Stimulated activated CD4-positive, alpha-beta T cell treated with anti-CD3 and anti-CD28 coated beads, Interleukin-4, amount 100 ng/mL, for 4 hours (primary cell): ENCODE measurements around the gene KAT7.
A peak's percentile ranks its signal among the peaks of the same experiment; 100 is the strongest.

Source experiments
- DNase-seq, 2 experiments: peaks; one replicate each; pipeline ENCODE4 v3.0.0-alpha.2; 2020

KAT7 gene

DNA sequence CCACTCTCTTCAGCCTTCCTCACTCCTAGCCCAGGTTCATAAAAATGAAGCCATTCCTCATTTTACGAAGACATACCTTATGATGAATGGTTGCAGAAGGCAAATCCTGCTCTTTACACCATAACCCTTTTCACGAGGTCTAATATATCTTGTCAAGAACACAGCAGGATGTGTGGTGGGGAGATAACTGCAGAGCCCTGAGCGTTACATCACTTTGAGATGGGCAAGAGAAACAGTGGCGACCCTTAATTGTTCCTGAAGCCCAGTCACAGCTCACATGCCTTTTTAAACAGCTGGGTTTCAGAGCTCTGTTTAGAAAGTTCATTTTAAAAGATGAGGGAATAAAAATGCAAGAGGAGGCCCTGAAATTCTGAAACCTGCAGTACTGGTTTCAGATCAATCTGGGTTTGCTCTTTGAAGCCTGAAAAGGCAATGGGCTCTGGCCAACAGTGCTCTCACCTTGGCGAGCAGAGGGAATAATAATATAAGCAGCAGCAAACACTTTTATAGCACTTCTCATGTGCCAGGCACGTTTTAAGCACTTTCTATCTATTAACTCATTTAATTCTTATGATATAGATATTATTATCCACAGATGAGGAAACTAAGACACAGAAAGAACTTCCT lies 27.4 kb upstream of the KAT7 start:
- DNase-seq = no peak

DNA sequence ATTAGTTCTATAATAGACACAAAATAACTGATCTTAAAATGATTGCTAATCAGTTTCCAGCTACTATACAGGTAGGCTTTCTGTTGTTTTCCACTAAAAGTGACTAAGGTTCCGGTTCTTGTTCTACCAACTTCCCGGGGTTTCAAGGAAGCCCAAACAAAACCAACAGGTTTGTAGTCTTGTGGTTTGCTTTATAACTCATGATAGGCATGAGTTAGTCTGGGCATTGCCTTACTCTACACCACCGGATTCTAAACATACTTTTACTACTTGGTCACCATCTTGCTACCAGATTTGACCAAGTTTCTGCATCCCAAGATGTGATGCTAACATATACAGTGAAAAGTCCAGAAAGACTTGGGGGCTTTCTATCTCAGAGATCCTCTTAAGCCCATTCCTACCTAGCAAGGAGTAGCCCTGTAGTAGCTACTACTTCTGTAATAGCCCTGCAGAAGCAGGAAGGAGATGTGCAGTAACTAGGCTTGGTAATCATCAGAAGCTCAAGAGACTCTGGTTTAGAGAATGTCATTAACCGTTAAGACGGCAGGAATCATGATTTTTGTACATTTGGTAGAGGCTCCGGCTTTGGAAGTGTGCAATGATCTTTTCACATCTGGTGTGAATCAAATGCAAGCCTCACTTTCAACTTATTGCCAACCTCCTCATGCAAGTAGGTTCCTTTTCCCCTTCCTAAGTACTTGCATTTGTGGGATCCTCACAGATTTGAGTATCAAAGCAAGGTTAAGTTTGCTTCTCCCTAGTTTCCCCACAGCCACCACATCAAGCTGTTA lies 26.1 kb upstream of the KAT7 start:
- DNase-seq = no peak

DNA sequence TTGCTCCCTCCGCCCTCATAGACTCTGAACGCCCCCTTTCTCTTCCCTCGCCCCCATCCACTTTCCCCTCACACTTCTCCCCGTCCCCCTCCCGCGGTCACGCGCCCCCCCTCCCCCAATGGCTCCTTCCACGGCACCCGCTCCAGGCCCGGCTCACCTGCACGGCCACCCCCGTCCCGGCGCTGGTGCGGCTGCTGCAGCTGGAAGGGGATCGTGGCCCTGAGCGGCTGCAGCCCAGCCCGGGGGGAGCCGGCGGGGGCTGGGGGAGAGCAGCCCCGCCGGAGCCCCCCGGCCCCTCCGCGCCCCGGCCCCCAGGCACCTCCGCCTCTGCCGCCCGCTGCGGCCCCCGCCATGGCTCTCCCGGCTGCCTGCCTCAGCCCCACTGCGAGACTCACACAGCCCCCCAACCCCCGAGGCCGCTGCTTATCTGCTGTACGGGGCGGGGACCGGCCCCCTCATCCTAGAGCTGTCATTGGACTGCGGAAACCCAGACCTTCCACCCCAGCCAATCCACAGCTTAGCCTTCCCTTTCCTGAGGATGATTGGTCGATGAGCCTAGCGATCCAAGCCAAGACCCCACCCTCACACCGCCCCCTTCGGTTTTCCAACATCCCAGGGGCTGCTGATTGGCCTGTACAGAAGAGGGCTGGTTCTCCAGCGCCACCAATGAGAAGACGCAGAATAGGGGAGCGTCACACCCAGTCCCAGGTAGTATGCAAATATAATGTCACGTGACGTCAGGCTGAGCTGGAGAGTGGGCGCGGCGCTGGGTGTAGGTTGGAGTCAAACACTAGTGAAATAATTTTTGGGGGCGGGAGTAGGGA lies 24.5 kb upstream of the KAT7 start, which contains the start of gene FAM117A:
TSS of gene FAM117A (minus strand) at position 397 of the 824 bp plus-strand sequence. CDS start at position 353, 44 bp downstream.
- peak; percentile 85 to 98 for DNase-seq

DNA sequence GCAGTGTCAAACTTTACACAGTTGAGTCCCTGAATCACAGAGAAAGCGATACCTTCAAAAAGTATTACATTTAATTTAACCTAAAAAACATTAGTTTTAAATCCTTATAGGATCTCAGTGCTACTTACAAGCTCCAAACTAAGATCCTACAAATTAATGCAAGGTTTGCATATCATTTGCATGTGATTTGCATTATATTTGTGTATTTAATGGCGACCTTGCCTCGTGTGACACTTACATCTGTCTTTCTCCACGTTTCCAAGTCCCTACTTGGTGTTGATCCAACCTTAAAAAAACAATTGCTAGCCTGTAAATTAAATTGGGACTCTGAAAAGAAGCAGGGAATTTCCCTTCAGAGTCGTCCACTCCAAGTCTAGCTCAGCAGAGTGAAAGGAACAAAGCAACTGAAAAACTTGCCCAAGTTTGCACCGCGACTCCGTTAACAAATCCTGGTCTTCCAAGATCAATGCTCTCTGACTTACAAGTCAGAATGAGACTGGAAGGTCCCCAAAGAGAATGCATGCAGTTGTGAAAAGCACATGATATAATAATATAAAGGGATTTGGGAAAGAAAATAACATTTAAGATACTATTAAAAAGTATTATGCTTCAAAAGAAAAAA lies 23.8 kb upstream of the KAT7 start:
- no peak for DNase-seq

DNA sequence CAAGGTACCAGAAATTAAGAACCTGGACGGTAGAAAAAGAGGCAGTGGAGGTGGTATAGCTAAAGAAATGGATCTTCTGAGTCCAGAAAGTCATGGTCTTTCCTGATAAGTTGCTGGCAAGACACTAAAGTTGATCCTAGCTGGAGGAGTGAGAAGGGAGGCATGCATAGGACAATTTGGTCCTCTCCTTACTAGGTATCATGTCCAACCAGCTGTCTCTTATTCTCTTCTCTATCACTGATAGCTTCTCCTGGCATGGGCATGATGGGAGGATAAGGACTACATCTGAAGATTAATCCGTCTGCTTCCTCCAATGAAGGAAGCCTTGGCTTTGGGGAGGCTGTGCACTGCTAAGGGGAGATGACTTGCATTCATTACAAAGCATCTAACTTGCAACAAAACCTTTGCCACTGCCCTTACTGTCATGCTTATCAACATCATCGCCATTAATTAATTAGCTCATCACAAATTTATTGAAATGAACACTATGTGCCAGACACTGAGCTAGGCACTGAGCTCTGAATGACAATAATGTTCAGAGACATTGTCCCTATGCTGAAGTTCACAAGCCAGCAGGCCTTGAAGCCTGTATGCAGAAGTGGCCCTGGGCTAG lies 21.5 kb upstream of the KAT7 start:
- no peak for DNase-seq

DNA sequence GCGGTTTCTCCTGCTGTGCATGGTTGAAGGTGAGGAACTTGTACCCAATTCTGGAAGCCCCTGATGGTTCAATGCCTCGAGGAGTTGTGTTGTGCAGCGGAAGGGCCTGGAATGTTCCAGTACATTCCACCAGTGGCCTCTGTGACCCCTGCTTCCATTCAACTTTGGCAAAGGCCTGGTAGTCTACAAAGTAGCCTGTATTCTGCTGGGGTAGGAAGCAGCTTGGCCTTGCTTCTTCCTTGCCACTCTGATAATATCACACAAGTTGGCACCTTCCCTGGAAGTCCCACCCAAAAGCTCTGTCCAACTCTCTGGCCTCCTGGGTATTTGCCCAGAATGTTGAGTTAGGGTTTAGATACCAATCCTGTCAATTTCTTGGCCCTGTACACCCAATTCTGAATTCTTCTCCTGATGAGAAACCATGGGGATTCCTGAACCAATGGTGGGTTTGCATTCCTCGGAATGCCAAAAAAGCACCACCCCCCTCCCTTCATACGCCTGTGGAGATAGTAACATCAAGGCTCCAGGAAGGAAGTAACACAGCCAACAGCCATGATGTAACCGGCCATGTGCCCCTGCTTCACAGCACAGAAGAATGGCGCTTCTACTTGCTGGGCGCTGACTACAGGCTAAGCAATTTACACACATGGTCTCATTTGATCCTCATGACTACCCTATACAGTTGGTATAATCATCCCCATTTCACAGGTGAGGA lies 12.8 kb upstream of the KAT7 start:
- no peak for DNase-seq

DNA sequence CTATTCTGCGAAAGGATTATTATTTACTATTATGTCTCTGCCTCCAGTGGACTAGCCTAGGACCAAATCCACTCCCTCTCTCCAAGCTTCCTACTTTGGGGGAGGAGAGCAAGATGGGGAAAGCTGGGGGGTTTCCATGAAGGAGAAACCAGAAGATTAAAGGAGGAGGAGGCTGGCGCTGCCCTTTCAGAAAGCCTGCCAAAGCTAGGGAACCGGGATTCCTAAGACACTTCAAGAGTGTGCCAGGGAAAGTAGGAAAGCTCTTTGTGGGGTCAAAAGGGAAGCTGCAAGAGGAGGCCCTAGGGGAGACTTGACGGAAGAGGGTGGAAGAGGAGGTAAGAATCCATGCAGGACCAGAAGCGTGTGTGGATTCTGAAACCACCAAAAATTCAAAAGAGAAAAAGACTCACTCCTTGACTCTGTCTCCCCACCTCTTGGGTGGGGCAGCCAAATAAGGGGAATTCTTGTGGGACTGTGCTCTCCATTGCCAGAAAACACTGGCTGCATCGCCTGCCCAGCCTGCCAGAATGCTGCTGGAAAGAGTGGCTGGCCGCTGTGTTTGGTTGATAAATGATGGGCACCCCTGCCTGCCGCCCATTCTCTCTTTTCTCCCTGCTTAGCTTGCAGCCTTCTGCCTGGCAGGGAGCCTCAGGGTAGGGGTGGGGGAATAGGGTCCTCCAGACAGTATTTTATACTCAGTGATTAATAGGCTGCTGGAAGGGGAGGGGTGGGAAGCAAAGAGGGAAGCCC lies 11.8 kb upstream of the KAT7 start:
- DNase-seq = no peak

DNA sequence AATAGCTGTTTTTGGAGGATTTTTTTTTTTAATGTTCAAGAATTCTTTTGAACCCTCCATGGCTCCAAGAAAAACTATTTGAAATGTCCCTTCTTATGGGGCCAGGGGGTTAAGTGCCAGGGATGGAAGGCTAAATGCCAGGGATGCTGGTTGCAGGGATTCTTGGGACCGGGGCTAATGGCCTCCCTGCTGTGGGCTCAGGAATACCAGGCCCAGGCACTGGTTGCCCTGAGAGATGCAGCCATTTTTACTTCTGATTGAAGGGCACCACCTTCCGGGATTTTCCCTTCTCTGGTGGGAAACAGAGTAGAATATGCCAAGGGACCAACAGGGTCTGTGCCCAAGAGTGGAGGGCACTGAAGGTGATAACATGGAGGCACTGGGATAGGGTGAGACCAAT lies 10.9 kb upstream of the KAT7 start:
- DNase-seq = no peak

DNA sequence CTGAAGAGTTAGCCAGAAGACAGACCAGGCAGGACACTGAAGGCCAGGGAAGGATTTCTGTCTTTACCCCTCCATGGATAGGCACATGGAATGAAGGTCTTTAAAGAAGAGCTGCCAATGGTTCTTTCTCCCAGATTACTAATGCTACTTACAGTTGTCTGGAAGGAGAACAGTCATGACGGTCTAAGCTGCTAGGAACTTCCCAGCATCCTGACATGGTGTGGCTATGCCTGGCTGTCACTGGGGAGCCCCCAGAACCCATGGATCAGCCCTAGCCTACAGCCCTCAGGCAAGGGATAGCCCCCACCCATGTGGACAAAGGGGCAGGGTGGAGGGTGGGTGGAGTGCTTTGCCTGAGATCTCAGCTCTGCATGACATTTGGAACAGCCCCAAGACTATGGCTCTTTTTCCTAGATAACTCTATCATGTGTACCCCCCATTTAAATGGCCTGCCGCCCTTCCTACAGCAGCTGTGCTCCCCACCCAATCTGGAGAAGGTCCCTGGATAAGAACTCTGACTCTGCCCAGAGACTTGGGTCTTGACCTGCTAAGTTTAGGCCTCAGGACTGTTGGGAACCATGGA lies 9.2 kb upstream of the KAT7 start:
- DNase-seq = no peak

DNA sequence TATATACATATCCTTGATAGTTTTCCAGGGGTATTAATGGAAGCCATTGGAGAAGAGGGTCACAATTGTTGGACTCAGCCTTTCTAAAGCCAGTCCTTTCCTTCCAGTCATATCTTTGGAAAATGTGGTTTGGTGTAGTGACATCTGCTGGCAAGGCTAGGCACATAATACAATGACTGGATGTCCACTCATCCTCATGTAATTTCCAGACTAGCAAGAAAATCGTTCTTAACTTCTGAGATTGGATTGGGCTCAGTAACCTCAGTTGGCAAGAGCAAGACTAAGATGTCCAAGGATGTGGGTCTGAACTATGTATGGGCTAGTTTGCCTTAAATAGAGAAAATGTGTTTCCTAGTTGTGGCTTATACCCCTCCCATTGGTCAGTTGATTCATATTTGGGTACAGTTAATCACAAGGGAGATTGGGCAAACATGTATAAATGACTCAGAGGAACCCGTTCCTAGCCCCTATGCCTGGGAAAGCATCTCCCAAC lies 8.7 kb upstream of the KAT7 start:
- no peak for DNase-seq

DNA sequence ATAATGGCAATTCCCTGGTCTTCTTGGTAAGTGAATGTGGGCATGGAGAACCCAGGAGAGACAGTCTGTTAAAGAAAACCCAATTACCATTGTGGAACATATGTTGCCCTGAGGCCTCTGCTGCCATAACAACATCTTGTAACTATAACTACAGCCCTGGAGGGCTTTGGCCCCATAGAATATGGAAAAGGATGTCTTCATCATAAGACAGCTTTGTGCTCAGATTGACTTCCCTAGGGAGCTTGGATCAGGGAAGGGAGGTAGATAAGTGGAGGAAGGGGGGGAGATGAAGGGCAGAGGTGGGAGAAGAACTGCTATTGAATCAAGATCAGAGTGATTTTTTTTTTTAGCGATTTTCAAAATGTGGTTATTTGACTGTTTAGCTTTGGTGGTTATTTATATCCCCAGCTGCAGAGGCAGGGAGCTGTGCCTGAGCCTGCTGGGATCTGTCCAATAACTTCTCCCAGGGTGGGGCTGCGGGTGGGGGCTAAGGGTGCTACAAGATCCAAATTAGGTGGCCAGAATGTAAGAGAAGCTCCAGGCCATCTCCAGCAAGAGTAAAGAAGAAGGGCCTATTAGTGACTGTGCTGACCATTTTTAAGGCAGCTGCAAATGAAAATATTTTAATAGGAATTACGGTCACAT lies 5.3 kb upstream of the KAT7 start:
- DNase-seq = no peak

DNA sequence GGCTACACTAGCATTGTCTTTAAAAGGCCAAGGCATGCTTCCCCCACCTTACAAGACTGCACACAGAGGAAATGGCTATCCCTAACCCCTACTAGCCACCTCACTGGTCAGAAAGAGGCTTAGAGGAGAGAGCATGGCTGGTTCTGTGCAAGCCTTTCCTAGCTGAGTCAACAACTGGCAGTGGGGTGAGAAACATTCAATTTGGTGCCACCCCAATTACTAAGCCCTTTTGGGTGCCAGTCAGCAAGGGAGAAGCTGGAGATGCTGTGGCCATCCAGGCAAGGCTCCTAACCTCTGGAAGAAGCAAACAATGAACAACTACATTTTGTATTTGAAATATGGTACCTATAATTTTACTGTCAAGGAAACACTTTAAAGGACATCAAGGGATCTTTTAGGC lies 4.7 kb upstream of the KAT7 start:
- DNase-seq = no peak

DNA sequence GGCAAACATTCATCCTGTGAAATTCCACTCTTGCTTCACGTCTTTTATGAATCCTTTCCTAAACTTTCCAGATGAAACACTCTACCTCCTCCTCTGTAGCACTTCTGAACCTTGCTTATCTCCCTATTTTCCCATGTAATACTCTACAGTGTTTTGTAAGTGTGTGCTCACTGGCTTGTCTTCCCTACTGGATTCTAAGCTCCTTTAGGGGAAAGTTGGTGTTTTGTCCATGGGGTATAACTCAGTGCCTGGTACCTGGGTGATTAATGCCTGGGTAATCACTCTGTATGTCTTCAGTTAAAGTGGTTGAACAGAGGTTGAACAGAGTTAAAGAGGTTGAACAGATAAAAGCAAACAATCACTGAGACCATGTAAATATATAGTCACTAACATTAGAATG lies 3.8 kb upstream of the KAT7 start:
- DNase-seq = no peak

DNA sequence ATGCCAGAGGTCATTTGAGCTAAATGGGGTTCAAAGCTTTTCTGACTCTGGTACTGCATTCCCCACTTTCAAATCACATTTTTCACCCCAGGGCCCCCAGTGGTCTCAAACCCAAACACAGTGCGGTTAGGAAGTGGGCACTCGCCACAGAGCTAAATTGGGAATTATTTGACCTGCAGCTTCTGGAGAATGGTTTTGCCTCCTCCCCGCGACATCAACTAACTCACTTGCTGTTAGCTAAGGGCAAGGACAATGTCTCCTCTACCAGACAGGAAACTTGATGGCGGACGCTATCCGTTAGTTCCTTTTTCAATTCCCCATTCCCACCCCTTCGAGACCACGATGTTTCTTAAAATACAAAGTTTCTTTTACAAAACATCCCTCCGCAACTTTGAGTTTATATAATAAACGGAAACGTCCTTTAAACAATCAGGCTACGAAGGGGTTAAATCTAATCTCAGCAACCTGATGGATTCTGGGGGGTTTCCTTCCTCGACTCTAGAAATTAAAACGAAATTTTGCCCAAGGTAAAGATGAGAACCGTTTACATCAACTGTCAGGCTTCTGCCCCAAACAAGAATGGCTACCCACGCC lies 500 bp upstream of the KAT7 start:
- DNase-seq = no peak

DNA sequence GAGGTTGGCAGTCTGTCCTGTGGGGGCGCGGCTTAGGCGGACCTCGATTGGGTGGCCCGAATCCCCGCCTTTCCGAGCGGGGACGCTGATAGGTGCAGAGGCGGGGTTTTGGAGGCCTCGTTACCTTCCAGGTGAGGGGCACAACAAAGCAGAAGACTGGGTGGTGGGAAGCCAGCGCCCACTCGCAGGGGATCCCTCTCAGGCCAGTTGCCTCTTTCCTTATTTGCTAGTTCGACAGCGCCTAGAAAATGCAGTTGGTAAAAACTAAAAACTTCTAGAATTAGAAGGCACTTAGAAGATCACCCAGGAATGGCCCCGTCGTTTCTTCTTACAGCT lies 730 bp downstream of the KAT7 start:
- DNase-seq = no peak

DNA sequence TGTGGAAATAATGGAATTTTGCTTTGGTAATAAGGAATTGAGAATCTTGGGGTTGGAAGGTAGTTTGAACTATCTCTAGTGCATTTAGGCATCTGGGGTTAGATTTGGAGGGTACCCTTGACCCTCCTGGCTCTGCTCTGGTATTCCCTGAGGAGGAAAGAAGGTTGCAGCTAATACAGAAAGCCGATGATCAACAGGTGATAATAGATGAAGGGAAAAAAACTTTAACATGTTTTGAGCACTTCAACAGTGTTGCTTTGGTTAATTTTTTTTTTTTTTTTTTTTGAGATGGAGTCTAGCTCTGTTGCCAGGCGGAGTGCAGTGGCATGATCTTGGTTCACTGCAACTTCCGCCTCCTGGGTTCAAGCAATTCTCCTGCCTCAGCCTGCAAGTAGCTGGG lies 4.8 kb downstream of the KAT7 start:
- no peak for DNase-seq

DNA sequence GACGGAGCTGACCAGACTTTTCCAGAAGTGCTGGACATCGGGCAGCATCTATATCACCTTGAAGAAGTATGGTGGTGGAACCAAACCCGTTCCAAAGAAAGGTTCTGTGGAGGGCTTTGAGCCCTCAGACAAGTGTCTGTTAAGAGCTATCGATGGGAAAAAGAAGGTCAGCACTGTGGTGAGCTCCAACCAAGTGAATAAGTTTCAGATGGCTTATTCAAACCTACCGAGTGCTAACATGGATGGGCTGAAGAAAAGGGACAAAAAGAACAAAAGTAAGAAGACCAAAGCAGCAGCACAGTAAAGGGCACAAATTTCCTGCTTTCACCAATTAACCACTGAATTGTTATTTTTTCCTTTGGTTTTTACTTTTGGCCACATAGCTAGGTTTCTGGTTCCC lies 6.9 kb downstream of the KAT7 start:
- DNase-seq = no peak

DNA sequence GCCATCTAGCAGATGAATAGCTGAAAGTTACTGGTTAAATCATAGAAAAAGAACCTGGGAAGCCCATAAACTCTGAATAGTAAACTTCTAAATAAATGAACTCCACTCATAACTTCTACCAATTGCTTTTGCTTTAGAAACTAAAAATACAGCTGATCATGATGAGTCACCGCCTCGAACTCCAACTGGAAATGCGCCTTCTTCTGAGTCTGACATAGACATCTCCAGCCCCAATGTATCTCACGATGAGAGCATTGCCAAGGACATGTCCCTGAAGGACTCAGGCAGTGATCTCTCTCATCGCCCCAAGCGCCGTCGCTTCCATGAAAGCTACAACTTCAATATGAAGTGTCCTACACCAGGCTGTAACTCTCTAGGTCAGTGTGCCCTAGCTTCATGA lies 9.7 kb downstream of the KAT7 start:
- DNase-seq = no peak

DNA sequence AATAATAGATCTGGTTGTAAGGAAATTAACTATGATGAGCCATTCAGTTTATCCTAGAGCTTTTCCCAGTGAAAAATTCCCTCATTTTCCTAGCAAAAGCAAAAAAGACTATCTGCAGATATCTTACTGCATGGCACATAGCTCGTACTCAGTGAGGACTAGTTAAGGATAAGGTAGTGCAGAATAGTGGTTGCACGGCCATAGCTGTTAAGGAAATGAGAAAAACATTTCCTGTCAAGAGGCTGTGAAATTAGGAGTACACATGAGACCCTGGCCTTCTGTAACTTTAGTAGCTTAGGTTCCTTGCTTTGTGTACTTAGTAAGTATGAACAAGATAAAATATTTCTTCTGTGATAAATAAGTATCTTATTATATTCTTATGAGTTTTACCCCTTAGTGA lies 10.3 kb downstream of the KAT7 start:
- DNase-seq = no peak

DNA sequence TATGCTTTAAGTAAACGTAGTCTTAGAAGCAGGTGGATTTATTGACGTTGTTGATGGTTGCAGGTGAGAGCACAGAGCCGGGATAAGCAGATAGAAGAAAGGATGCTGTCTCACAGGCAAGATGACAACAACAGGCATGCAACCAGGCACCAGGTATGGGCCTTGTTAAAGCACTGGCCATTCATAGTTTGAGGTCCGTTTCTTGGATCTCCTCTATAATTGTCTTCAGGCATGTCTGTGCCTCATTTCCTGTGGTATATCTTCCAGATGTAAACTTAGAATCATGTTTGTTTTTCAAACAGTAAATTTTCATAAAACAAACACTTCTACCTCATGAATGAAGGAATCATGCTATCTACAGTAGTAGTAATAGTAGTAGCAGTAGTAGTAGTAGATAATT lies 20.6 kb downstream of the KAT7 start:
- no peak for DNase-seq
